HEK293T (cell line): ENCODE data around the gene HOXA4.

Experiments used
- CTCF ChIA-PET: fragments of 350-600 bp; formaldehyde crosslinking; extraction: SDS; loops from one replicate; lab custom pipeline; 2021; ENCODE audit warnings: antibody characterized with exemption, inconsistent platforms; lab: Yijun Ruan, JAX
- POLR2A ChIA-PET: fragments of 350-600 bp; formaldehyde crosslinking; extraction: SDS; loops from one replicate; lab custom pipeline; 2020; ENCODE audit warnings: antibody characterized with exemption, inconsistent platforms; lab: Yijun Ruan, JAX
- DNase-seq: peaks from one replicate; pipeline ENCODE4 v3.0.0; 2012; ENCODE audit warnings: mixed read lengths; ENCODE audit errors: extremely low spot score
- ARNT ChIP-seq: fragments of 450-650 bp; IDR thresholded peaks from 2 replicates; pipeline ENCODE4 v1.6.1; 2017; ENCODE audit warnings: mild to moderate bottlenecking
- BHLHE40 ChIP-seq: fragments of 450-650 bp; IDR thresholded peaks from 2 replicates; pipeline ENCODE4 v1.6.1; 2016; ENCODE audit warnings: mild to moderate bottlenecking, moderate library complexity, borderline replicate concordance
- CTBP1 ChIP-seq: fragments of 450-650 bp; IDR thresholded peaks from 2 replicates; pipeline ENCODE4 v1.6.1; 2016; ENCODE audit warnings: borderline replicate concordance
- ELF4 ChIP-seq: fragments of 450-650 bp; IDR thresholded peaks from 2 replicates; pipeline ENCODE4 v1.6.1; 2017; ENCODE audit warnings: antibody characterized with exemption
- FOXA1 ChIP-seq: fragments of 450-650 bp; IDR thresholded peaks from 2 replicates; pipeline ENCODE4 v1.6.1; 2016; ENCODE audit warnings: mild to moderate bottlenecking
- FOXK2 ChIP-seq: fragments of 450-650 bp; IDR thresholded peaks from 2 replicates; pipeline ENCODE4 v1.6.1; 2016; ENCODE audit warnings: mild to moderate bottlenecking
- FOXM1 ChIP-seq: fragments of 450-650 bp; IDR thresholded peaks from 2 replicates; pipeline ENCODE4 v1.6.1; 2017; ENCODE audit warnings: mild to moderate bottlenecking, borderline replicate concordance
- HDGF ChIP-seq: fragments of 450-650 bp; IDR thresholded peaks from 2 replicates; pipeline ENCODE4 v1.6.1; 2017; ENCODE audit warnings: antibody characterized with exemption, borderline replicate concordance
- L3MBTL2 ChIP-seq: fragments of 450-650 bp; conservative IDR thresholded peaks from 2 replicates; pipeline ENCODE4 v1.6.1; 2016; ENCODE audit warnings: mild to moderate bottlenecking
- LEF1 ChIP-seq: fragments of 450-650 bp; IDR thresholded peaks from 2 replicates; pipeline ENCODE4 v1.6.1; 2017; ENCODE audit warnings: mild to moderate bottlenecking, borderline replicate concordance
- NFRKB ChIP-seq: fragments of 450-650 bp; IDR thresholded peaks from 2 replicates; pipeline ENCODE4 v1.6.1; 2016; ENCODE audit warnings: mild to moderate bottlenecking, moderate library complexity
- PKNOX1 ChIP-seq: fragments of 450-650 bp; IDR thresholded peaks from 2 replicates; pipeline ENCODE4 v1.6.1; 2016
- SP1 ChIP-seq: fragments of 450-650 bp; IDR thresholded peaks from 2 replicates; pipeline ENCODE4 v1.6.1; 2017
- SUZ12 ChIP-seq: fragments of 450-650 bp; IDR thresholded peaks from 2 replicates; pipeline ENCODE4 v1.6.1; 2016; ENCODE audit warnings: mild to moderate bottlenecking
- TARDBP ChIP-seq: fragments of 450-650 bp; IDR thresholded peaks from 2 replicates; pipeline ENCODE4 v1.6.1; 2016
- ZNF384 ChIP-seq: fragments of 450-650 bp; IDR thresholded peaks from 2 replicates; pipeline ENCODE4 v1.6.1; 2016

The HOXA4 gene

GRCh38 chr7:27100694-27101170 lies 29.8 kb downstream of the HOXA4 start:
- TF ChIP-seq L3MBTL2 (no peak), SUZ12 (no peak), ARNT (no peak), ELF4 (no peak), FOXA1 (no peak), FOXK2 (no peak), PKNOX1 (no peak), FOXM1 (no peak), TARDBP (no peak), ZNF384 (no peak), BHLHE40 (no peak), NFRKB (no peak), CTBP1 (no peak), LEF1 (no peak), SP1 (no peak), HDGF (no peak)
- CTCF ChIA-PET: no interaction called here
- POLR2A ChIA-PET: interaction anchor here (0.7 to 1.0 kb wide), 2 partner anchors 10 to 14 kb away, joined by 3 to 4 read pairs; no protein-coding TSS in a partner anchor
- no peak for DNase-seq

- DNase-seq: no peak
- POLR2A ChIA-PET: interaction anchor here (1.0 to 4.8 kb wide), 9 partner anchors 10 to 242 kb away, joined by 3 to 31 read pairs (median 5); partner anchors contain the start of genes HOXA3, HOXA4 and HOXA5
- TF ChIP-seq FOXA1: no peak
- no peak for TF ChIP-seq CTBP1
- CTCF ChIA-PET: interaction anchor here (0.8 kb wide), 1 partner anchor 34 kb away, joined by 3 read pairs; no protein-coding TSS in a partner anchor
Measured at GRCh38 chr7:27099453-27100370, 30.8 kb downstream of the HOXA4 start.

GRCh38 chr7:27098578-27099451 lies 31.7 kb downstream of the HOXA4 start:
- ChIA-PET CTCF (interaction anchor here (0.8 to 0.9 kb wide), 3 partner anchors 35 to 52 kb away, joined by 3 to 4 read pairs (median 3); no protein-coding TSS in a partner anchor), POLR2A (interaction anchor here (0.8 to 4.8 kb wide), 13 partner anchors 11 to 241 kb away, joined by 3 to 31 read pairs (median 5); partner anchors contain the start of genes HOXA3, HOXA4 and HOXA5)
- TF ChIP-seq LEF1 (0 out of 2 replicates have a peak, but pooled peaks have one; percentile 7), CTBP1 (peak; percentile 96), HDGF (no peak), PKNOX1 (peak; percentile 97), ARNT (peak; percentile 58; the same call in 1 of the 2 replicates), SP1 (no peak)
- DNase-seq: no peak

- CTCF ChIA-PET: interaction anchor here (0.8 to 1.6 kb wide), 3 partner anchors 47 to 63 kb away, joined by 3 to 4 read pairs (median 4); no protein-coding TSS in a partner anchor
- no peak for DNase-seq
- POLR2A ChIA-PET: interaction anchor here (0.8 to 4.8 kb wide), 17 partner anchors 8 to 240 kb away, joined by 3 to 31 read pairs (median 5); partner anchors contain the start of genes HOXA4 and HOXA5
- TF ChIP-seq L3MBTL2: no peak
- TF ChIP-seq NFRKB: no peak
- TF ChIP-seq PKNOX1: no peak
- no peak for TF ChIP-seq LEF1
- no peak for TF ChIP-seq ELF4
- no peak for TF ChIP-seq SUZ12
- TF ChIP-seq ARNT: no peak
- TF ChIP-seq FOXA1: no peak
- TF ChIP-seq BHLHE40: no peak
- TF ChIP-seq SP1: no peak
Measured at GRCh38 chr7:27097686-27098577, 32.6 kb downstream of the HOXA4 start.
